ENCODE measurements around the gene ZXDA.
"Not testable (repeated sequence)": the region's sequence is repeated elsewhere in the genome, so short reads cannot be mapped to it uniquely, and the experiment has no call there.

The ZXDA gene

DNA sequence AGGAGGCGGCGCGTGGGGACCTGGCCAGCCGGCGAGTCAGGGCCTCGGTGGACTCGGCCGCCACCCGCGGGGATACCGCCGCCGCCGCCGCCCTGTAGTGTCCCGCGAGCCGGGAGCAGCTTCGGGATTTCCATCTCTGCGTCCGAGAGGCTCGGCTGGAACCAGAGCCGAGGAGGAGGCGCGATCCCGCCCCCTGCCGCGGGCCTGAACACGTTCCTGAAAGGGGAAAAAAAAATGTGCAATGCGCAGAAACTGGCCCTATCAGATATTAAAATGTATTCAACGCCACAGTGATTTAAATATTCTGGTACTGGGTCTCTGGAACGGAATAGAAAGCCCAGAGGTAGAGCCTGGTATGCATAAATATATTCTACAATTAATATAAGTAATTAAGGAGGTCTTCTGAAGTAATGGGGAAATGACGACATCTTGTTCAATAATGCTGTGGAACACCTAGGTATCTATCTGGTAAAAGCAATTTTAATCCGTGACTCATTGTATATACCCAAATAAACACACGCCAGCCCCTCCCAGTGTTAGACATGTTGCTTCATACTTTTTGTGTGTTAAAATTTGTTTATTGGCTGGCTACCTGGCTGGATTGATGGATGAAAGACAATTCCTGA, at the start of gene ZXDA:
Gene ZXDA (minus strand): TSS at position 172 of the 626 bp plus-strand sequence. CDS start 38 bp downstream, at position 134.
- not testable (repeated sequence) for H3K36me3 Mint-ChIP-seq (ENCODE audit: insufficient read depth); H3K9me3 Mint-ChIP-seq; H3K27me3 Mint-ChIP-seq
- ATAC-seq (replicated peaks; ENCODE audit: extremely low read depth, poor library complexity, severe bottlenecking): peak; percentile 73
- peak in 1 of 2 donors; percentile 13 for DNase-seq (ENCODE audit: low spot score in 2 of 2)
- peak within 1 kb of the TSS; percentile 69 for H3K4me3 Mint-ChIP-seq
- H3K27ac Mint-ChIP-seq (ENCODE audit: low read depth): peak within 1 kb of the TSS; percentile 87
- H3K4me1 Mint-ChIP-seq: peaks cover 21% of the 10 kb centered on the region

DNA sequence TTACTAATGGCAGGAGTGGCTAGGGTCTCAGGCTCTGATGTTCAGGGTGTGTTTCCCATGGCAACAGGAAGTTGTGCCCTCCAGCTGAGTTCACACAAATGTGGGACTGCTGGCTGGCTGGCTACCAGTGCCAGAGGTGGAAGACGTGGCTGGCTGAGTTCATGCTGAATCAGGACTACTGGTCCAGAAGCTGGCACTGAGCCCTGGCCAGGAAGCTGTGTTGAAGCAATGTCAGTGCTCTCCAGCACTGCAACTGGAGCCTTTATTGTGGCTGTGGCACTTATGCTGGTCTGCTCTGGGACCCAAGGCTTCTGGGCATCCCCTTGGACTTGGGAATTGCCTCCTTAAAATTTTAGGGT, 42.0 kb upstream of the ZXDA start:
- Mint-ChIP-seq H3K9me3 (no peaks in the 10 kb centered on the region), H3K27ac (ENCODE audit: low read depth) (no peak overlapping the region), H3K4me1 (no peaks in the 10 kb centered on the region), H3K27me3 (no peaks in the 10 kb centered on the region), H3K36me3 (ENCODE audit: insufficient read depth) (no peaks in the 10 kb centered on the region), H3K4me3 (no peak overlapping the region)
- ATAC-seq (replicated peaks; ENCODE audit: extremely low read depth, poor library complexity, severe bottlenecking): no peak
- DNase-seq (ENCODE audit: low spot score in 2 of 2): no peak

GRCh38 chrX:57951666-57952319, 41.5 kb upstream of the ZXDA start:
- Mint-ChIP-seq H3K9me3 (no peaks in the 10 kb centered on the region), H3K4me3 (no peak overlapping the region), H3K27me3 (no peaks in the 10 kb centered on the region), H3K27ac (ENCODE audit: low read depth) (no peak overlapping the region), H3K36me3 (ENCODE audit: insufficient read depth) (no peaks in the 10 kb centered on the region), H3K4me1 (no peaks in the 10 kb centered on the region)
- DNase-seq (ENCODE audit: low spot score in 2 of 2) (no peak), ATAC-seq (replicated peaks; ENCODE audit: extremely low read depth, poor library complexity, severe bottlenecking) (peak; percentile 19)

DNA sequence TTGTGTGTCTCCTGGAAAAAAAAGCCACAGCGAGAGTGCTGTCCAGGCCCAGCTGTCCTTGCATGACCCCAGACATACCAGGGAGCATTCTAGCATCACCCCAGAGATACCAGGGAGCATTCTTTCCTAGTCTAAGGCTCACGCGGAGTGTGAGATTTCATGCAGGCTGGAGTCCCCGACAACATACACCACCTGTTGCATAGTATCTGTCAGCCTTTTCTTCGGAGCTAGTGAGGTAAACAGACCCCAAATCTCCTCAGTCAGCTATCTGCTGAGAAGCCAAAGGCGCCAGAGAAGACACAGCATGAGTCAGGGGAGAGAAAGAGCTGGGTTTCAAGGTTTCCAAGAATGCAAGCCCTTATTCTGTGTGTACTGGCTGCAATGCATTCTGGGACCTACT, 23.1 kb upstream of the ZXDA start:
- Mint-ChIP-seq H3K4me1 (no peaks in the 10 kb centered on the region), H3K27ac (ENCODE audit: low read depth) (no peak overlapping the region), H3K4me3 (no peak overlapping the region), H3K9me3 (no peaks in the 10 kb centered on the region), H3K27me3 (peaks cover 9% of the 10 kb centered on the region), H3K36me3 (ENCODE audit: insufficient read depth) (no peaks in the 10 kb centered on the region)
- ATAC-seq (replicated peaks; ENCODE audit: extremely low read depth, poor library complexity, severe bottlenecking) (no peak), DNase-seq (ENCODE audit: low spot score in 2 of 2) (no peak)

DNA sequence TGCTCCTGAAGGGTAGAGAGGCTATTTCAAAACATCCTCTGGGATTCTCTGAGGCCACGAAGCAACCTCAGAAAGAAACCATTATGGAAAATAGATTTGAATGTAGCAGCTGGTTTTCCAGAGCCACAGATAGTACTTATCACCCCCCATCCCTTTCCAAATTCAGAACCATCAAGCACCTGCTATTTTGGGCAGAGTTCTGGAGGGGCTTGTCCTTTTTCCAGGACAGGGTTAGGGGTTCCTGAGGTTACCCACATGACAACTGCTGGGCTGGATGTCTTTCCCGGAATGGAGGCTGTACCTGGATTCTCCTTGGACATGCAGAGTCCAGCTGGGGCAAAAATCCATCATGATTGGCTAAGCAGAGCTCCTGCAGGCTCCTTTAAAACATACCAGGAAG, 22.0 kb upstream of the ZXDA start:
- ATAC-seq (replicated peaks; ENCODE audit: extremely low read depth, poor library complexity, severe bottlenecking) (no peak), DNase-seq (ENCODE audit: low spot score in 2 of 2) (no peak)
- H3K4me1 Mint-ChIP-seq: no peaks in the 10 kb centered on the region
- no peak overlapping the region for H3K27ac Mint-ChIP-seq (ENCODE audit: low read depth)
- H3K4me3 Mint-ChIP-seq: no peak overlapping the region
- no peaks in the 10 kb centered on the region for H3K36me3 Mint-ChIP-seq (ENCODE audit: insufficient read depth)
- no peaks in the 10 kb centered on the region for H3K9me3 Mint-ChIP-seq
- peaks cover 9% of the 10 kb centered on the region for H3K27me3 Mint-ChIP-seq

DNA sequence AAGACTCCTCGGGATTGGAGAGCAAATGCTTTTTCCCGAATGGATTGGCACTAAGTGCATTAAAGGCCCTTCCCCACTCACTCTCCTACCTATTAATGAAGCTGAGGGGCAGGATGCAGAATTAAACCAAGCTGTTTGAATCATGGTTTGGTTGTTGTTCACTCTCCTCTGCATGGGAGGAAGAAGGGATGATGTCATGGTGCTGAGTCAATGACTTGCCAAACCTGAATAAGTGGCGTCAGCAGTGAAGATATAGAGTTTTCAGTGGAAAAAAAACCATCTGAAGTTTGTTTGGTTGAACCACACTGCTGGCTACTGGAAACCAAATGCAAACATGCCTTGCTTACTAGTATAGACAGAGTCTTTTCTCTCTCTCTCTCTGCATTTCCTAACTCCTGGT, 19.8 kb upstream of the ZXDA start:
- Mint-ChIP-seq H3K27me3 (peaks cover 9% of the 10 kb centered on the region), H3K36me3 (ENCODE audit: insufficient read depth) (no peaks in the 10 kb centered on the region), H3K4me3 (no peak overlapping the region), H3K27ac (ENCODE audit: low read depth) (no peak overlapping the region), H3K4me1 (no peaks in the 10 kb centered on the region), H3K9me3 (no peaks in the 10 kb centered on the region)
- ATAC-seq (replicated peaks; ENCODE audit: extremely low read depth, poor library complexity, severe bottlenecking) (no peak), DNase-seq (ENCODE audit: low spot score in 2 of 2) (no peak)

DNA sequence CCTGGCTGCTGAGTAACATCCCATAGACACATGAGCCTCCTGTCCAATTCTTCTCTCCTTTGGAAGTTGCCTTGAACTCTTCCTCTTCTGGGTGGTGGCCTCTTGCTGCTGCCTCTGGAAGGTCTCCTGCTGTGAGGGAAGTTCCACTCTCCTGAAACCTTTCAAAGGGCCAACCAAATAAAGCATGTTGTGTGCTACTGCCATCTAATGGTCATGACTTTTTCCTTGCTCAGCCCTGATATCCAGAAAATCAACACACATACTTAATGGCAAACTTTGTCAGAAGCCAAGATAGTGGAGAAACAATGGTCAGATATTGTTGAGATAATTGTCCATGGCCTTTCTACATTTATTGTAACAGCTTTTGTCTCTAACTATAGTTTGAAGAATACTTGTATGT, 19.1 kb upstream of the ZXDA start:
- no peak for ATAC-seq (replicated peaks; ENCODE audit: extremely low read depth, poor library complexity, severe bottlenecking)
- DNase-seq (ENCODE audit: low spot score in 2 of 2): no peak
- H3K9me3 Mint-ChIP-seq: no peaks in the 10 kb centered on the region
- H3K4me3 Mint-ChIP-seq: no peak overlapping the region
- H3K27me3 Mint-ChIP-seq: peaks cover 9% of the 10 kb centered on the region
- H3K27ac Mint-ChIP-seq (ENCODE audit: low read depth): no peak overlapping the region
- H3K4me1 Mint-ChIP-seq: no peaks in the 10 kb centered on the region
- no peaks in the 10 kb centered on the region for H3K36me3 Mint-ChIP-seq (ENCODE audit: insufficient read depth)

DNA sequence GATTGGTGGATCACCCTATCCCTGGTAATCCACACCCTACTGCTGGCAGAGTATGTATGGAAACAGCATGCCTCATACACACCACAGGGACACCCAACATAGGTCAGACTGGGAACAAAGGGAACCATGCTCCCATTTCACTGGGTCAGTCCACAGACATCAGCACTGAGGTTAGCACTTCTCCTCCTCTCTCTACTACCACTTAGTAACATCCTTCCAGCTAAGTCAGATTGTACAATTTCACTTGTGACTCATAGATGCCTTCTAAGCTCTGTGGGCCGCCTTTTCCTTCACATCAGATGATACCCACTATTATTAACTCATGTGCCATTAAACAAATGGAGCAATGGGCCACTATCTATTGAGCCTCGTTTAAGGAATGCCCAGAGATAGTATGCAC, 15.5 kb upstream of the ZXDA start:
- Mint-ChIP-seq H3K9me3 (no peaks in the 10 kb centered on the region), H3K4me1 (no peaks in the 10 kb centered on the region), H3K27ac (ENCODE audit: low read depth) (no peak overlapping the region), H3K36me3 (ENCODE audit: insufficient read depth) (no peaks in the 10 kb centered on the region), H3K27me3 (peaks cover 9% of the 10 kb centered on the region), H3K4me3 (no peak overlapping the region)
- DNase-seq (ENCODE audit: low spot score in 2 of 2) (no peak), ATAC-seq (replicated peaks; ENCODE audit: extremely low read depth, poor library complexity, severe bottlenecking) (no peak)

- Mint-ChIP-seq H3K27ac (ENCODE audit: low read depth) (no peak overlapping the region), H3K4me1 (no peaks in the 10 kb centered on the region), H3K4me3 (peak overlapping the region; percentile 11), H3K9me3 (no peaks in the 10 kb centered on the region), H3K27me3 (no peaks in the 10 kb centered on the region), H3K36me3 (ENCODE audit: insufficient read depth) (no peaks in the 10 kb centered on the region)
- DNase-seq (ENCODE audit: low spot score in 2 of 2): peak; percentile 16 to 24
- ATAC-seq (replicated peaks; ENCODE audit: extremely low read depth, poor library complexity, severe bottlenecking): peak; percentile 24
Measured at GRCh38 chrX:57918750-57919436, 8.6 kb upstream of the ZXDA start.

- Mint-ChIP-seq H3K27ac (ENCODE audit: low read depth) (no peak overlapping the region), H3K4me1 (peaks cover 6% of the 10 kb centered on the region), H3K9me3 (no peaks in the 10 kb centered on the region), H3K36me3 (ENCODE audit: insufficient read depth) (no peaks in the 10 kb centered on the region), H3K4me3 (no peak overlapping the region), H3K27me3 (no peaks in the 10 kb centered on the region)
- DNase-seq (ENCODE audit: low spot score in 2 of 2) (no peak), ATAC-seq (replicated peaks; ENCODE audit: extremely low read depth, poor library complexity, severe bottlenecking) (no peak)
Measured at GRCh38 chrX:57915680-57916079, 5.4 kb upstream of the ZXDA start.

GRCh38 chrX:57909595-57910286, 517 bp downstream of the ZXDA start:
- H3K9me3 Mint-ChIP-seq; H3K27me3 Mint-ChIP-seq; H3K27ac Mint-ChIP-seq (ENCODE audit: low read depth); H3K36me3 Mint-ChIP-seq (ENCODE audit: insufficient read depth): not testable (repeated sequence)
- Mint-ChIP-seq H3K4me3 (peak overlapping the region; percentile 69), H3K4me1 (peaks cover 24% of the 10 kb centered on the region)
- ATAC-seq (replicated peaks; ENCODE audit: extremely low read depth, poor library complexity, severe bottlenecking) (peak; percentile 73), DNase-seq (ENCODE audit: low spot score in 2 of 2) (peak; percentile 14 to 24)

DNA sequence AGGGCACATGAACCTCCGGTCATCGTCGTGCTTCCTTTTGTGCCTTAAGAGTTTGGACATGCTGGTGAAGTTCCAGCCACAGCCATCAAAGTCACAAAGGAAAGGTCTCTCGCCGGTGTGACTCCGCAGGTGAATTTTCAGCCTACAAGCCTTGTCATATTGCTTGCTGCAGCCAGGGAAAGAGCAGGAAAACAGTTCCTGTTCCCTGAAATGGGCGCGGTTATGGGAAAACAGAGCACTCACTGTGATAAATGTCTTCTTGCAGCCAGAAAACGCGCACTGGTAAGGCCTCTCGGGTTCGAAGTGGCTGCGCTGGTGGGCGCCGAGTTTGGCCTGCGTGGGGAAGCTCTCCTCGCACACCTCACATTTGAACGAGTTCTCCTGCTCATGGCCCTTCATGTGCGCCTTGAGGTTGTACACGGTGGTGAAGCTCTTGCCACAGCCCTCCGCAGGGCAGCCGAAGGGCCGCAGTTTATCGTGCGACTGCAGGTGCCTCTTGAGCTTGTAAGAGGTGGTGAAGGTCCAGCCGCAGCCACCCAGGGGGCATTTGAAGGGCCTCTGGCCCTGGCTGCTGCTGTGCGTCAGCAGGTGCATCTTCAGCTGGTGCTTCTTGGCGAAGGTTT, 1.2 kb downstream of the ZXDA start:
- H3K27me3 Mint-ChIP-seq; H3K9me3 Mint-ChIP-seq; DNase-seq (ENCODE audit: low spot score in 2 of 2); H3K27ac Mint-ChIP-seq (ENCODE audit: low read depth); ATAC-seq (replicated peaks; ENCODE audit: extremely low read depth, poor library complexity, severe bottlenecking); H3K36me3 Mint-ChIP-seq (ENCODE audit: insufficient read depth): not testable (repeated sequence)
- H3K4me3 Mint-ChIP-seq: peak overlapping the region; percentile 69
- peaks cover 24% of the 10 kb centered on the region for H3K4me1 Mint-ChIP-seq

Data from central memory CD8-positive, alpha-beta T cell (primary cell).